GM18907 (cell line): ENCODE results near the gene IQCK.

ENCODE experiments used
- ATAC-seq: cut with Tn5 transposase; IDR thresholded peaks from one replicate; pipeline ENCODE4 v1.9.1; 2021; ENCODE audit warnings: mild to moderate bottlenecking, moderate library complexity; ENCODE audit not compliant: unreplicated experiment

The IQCK gene

GRCh38 chr16:19830902-19831560 is 113.0 kb downstream of the IQCK start:
- ATAC-seq, result no peak

- ATAC-seq, result no peak
Measured at GRCh38 chr16:19831678-19832077, 113.6 kb downstream of the IQCK start.

- ATAC-seq, result no peak
Measured at GRCh38 chr16:19833176-19833575, 115.1 kb downstream of the IQCK start.

DNA sequence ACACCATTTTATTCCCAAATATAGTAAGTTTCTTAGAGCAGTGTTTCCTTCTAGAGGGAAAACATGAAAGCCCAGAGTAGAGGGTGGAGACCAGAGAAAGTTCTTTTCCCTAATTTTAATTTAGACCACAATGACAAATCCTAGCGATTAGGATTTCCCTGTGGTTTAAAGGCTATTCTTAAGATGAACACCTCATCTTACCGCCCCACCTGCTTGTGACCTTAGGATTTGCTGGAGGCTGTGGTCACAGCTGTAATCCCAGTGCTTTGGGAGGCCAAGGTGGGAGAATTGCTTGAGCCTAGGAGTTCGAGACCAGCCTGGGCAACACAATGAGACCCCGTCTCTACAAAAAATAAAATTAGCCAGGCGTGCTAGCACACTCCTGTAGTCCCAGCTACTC is 115.5 kb downstream of the IQCK start:
- ATAC-seq, result no peak

GRCh38 chr16:19835196-19835595 is 117.1 kb downstream of the IQCK start:
- no peak for ATAC-seq

DNA sequence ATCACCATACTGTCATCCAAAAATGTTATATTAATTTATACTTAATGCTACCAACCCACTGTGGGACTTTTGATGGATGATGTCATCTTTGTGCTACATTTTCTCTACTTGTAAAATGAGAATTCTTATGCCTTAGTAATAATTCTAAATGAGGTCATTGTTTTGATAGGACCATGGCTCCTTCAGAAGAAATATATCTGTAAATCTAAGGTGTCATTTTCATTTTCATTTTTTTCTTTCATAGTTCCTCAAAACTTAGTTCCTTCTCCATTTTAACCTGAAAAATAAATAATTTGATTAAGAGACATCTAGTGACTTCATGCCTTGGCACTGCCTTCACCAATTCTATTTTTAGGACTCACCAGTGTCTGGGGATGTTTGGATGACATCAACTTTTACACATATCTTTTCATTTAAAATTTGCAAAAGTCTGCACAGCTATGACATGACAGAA is 117.9 kb downstream of the IQCK start:
- ATAC-seq, result no peak

DNA sequence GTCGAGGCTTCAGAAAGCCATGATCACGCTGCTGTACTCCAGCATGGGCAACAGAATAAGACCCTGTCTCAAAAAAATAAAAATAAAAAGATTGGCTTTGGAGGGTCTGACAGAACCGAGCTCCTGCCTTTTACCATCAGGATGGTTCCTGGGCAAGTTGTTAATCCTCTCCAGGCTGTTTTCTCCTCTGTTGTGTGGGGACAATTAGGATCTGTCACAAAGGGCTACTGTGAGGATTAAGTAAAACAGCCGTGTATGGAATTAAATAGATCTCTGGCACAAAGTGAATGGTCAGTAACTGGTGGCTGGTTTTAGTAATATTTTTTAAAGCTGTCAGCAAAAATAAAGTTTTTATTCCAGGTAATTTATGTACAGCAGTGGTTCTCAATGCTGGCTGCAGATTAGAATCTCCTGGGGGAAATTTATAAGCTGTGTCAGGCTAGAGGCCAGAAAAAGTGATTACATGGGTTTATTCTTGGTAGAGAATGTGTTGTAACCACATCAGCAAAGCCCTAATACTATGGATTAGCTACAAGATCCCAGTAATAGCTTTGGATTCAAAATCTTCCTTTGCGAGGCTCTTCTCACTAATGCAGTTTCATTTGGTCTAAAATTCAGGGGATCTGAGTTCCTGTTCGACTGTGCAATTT is 119.4 kb downstream of the IQCK start:
- ATAC-seq, result no peak

GRCh38 chr16:19837984-19838707 is 120.1 kb downstream of the IQCK start:
- ATAC-seq, result no peak

DNA sequence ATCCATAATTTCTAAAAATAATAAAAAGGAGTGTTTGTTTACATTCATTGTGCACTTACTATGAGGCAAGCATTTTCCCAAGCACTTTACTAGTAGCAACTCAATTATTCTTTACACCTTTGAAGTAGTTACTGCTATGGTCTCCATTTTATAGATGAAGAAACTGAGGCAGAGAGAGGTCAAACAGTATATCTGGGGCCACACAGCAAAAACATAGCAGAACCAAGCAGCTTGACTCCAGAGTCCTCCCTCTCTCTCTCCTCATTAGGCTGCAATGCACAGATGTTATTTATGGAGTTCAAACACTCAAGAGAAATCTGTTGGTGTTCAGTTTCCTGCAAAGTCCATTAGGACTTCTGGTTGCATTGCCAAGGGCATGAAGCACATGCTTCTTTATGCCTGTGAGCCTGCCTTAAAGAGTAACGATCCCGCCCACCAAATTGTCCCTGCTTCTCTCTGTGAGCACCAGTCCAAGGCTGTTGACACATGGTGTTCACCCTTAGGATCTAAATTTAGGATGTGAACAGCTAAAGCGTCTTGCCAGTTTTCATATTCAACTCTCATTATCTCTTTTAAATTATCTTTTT is 122.5 kb downstream of the IQCK start:
- ATAC-seq, result no peak

DNA sequence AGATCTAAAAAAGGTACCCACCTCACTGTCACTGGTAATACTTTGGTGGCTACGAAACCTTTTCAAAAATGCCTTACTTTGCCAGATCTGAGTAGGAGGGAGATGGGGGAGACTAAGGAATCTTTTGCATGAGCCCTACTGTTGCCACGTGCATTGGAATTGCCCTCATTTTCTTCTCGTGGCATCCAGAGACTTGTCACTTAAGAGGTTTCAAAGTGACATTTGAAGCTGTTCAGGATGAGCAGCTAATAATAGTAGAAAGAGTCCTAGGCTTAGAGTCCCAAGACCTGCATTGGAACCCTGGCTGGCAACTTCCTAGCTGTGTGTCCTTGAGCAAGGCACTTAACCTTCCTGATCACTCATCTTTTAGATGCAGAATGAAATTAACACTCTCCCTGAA is 123.1 kb downstream of the IQCK start:
- ATAC-seq, result no peak

- no peak for ATAC-seq
Measured at GRCh38 chr16:19842426-19843157, 124.5 kb downstream of the IQCK start.

DNA sequence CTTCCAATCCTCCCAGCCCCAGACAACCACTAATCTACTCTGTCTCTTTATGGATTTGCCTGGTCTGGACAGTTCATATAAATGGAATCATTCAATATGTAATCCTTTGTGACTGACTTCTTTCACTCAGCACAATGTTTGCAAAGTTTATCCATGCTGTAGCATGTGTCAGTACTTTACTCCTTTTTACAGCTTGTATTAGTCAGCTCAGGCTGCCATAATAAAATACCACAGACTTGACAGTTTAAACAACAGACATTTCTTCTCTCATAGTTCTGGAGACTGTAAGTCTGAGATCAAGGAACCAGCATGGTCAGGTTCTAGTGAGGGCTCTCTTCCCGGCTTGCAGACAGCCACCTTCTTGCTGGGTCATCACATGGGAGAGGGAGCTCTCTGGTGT is 125.3 kb downstream of the IQCK start:
- no peak for ATAC-seq

DNA sequence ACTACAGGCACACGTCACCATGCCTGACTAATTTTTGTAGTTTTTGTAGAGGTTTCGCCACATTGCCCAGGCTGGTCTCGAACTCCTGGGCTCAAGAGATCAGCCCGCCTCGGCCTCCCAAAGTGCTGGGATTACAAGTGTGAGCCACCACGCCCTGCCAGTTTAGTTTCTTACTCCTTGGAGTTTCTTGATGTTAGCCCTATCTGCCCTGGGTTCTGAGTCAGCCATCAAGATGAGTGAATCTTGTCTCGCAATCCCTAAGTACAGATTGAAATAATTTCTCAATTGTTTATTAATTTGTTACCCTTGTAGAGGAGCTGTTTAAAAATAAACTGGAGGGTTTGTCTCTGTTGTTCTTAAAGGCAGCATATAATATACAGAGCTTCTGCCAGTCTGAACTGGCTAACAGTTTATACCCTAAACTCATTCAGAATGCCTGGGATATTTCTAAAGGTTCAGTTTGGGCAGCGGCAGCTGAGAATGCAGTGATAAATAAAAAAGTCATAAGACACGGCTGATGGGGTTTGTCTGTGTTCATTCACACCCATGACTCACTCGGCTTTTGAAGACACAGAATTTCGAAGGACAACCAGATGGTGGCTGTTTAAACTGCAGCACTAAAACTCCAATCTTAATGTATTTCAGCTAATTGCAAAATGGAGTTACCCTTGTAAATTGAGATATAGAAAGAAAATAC is 127.0 kb downstream of the IQCK start:
- ATAC-seq, result no peak

DNA sequence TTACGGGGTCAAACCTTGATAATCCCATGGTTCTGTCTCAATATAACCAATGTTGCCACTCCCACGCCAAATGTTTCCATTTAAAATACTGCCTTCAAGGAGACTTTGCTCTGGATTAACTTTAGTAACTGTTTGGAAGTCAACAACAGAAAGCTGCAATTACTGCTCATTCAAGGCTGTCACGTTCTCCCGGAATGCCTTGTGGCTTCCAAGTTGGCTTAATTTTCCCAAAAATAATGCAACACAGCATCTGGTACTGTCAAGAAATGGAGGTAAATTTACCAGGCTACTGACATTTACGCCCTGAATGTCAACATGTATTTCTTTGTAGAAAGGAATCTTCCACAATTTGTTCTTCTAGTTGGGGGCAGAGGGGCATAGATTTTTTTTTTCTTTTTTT is 128.4 kb downstream of the IQCK start:
- no peak for ATAC-seq

DNA sequence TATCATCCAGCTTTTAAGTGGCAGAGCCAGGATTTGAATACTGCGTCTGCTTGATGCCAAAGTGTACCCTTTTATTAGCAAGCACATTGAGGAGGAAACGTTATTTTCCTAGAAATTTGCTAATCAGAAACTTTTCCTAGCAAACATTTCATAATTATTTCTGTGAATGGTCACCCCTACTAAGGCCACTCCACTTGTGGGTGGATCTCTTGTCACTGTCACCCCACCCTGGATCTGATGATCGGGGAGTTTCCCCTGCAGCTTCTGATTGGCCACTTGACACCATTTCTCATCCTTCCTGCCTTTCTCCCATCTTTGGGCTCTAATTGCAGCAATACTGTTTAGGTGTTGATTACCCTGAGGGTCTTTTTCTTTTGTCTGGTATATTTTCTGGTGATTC is 130.7 kb downstream of the IQCK start:
- no peak for ATAC-seq

DNA sequence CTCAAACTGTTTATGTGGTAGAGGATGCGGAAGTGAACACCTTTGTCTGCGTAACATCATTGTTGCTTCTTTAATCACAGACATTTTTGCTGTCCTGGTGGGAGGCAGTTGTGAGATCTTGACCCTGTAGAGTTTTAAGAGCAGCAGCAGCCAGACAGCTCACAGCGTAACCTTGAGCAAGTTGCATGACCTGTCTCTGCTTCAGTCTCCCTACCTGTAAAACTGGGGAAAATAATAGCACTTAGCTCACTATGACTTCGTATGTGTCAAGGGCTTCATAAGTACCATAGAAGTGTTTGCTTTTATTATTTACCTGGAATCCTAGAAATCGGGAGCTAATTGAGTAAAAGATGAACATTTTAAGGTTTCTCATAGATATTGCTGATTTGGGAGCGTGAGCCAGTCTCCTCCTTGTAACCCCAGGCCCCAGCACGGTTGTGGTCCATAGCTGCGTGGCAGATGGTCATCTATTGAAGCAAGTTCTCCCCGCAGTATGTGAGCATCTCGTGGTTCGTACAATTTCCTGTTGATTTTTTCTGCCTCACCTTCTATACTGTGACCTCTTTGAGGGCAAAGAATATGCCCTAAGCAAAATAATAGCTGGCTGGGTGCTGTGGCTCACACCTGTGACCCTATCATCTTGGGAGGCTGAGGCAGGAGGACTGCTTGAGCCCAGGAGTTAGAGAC is 132.2 kb downstream of the IQCK start:
- no peak for ATAC-seq

DNA sequence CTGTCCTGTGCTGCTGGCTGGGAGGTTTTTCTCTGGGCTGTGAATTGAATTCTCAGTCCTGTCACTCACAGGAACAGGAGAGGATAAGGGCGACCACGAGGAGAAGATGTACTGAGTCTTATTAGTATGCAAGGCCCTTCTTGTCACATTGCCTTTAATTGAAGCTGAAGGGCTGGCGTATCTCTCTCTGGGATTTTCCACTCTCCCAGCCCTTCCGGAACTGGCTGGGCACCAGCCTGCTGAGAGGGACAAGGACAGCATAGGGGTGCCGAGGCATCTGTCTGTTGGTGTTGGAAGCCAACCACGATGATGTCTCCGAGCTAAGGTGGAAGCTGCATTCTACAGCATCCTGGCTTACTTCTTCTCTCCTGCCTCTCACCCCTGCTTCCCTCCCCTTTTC is 133.4 kb downstream of the IQCK start:
- ATAC-seq, result no peak

GRCh38 chr16:19853132-19853741 is 135.2 kb downstream of the IQCK start:
- no peak for ATAC-seq

DNA sequence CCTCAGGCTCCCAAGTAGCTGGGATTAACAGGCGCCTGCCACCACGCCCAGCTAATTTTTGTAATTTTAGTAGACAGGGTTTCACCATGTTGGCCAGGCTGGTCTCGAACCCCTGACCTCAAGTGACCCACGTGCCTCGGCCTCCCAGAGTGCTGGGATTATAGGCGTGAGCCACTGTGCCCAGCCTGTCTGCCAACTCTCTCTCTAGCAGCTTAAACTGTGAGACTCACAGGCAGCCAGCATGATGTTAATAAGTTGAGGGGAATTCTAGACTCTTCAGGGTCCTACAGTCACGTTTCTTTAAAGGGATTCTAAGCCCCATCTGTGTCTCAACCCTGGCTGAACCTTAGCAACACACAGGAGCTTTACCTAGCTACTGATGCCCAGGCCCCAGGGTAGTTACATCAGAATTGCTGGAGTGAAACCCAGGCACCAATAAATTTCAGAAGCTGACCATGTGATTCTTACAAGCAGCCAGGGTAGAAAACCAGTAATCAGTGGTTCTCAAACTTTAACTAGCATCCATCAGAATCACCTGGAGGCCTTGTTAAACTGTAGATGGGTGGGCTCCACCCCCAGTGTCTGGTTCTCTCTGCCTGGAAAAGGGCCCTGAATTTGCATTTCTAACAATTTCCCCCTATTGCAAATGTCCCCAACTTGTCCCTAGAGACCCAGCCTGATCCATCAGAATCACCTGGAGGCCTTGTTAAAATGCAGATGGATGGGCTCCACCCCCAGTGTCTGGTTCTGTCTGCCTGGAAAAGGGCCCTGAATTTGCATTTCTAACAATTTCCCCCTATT is 135.9 kb downstream of the IQCK start:
- ATAC-seq, result no peak
